Activated naive CD8-positive, alpha-beta T cell (primary cell): Measurements from ENCODE around the gene SNX2.

ENCODE experiments used
- H3K27ac Mint-ChIP-seq: one replicate; pipeline ENCODE4 v1.8.0; 2021; ENCODE audit warnings: mixed read lengths
- H3K27me3 Mint-ChIP-seq: one replicate; pipeline ENCODE4 v1.8.0; 2021; ENCODE audit warnings: mixed read lengths
- H3K36me3 Mint-ChIP-seq: one replicate; pipeline ENCODE4 v1.8.0; 2021; ENCODE audit warnings: mixed read lengths
- H3K4me1 Mint-ChIP-seq: one replicate; pipeline ENCODE4 v1.8.0; 2021; ENCODE audit warnings: low read depth, mixed read lengths
- H3K4me3 Mint-ChIP-seq: one replicate; pipeline ENCODE4 v1.8.0; 2021; ENCODE audit warnings: mild to moderate bottlenecking, mixed read lengths
- H3K9me3 Mint-ChIP-seq: one replicate; pipeline ENCODE4 v1.8.0; 2021; ENCODE audit warnings: low read depth, mixed read lengths

SNX2 gene

DNA sequence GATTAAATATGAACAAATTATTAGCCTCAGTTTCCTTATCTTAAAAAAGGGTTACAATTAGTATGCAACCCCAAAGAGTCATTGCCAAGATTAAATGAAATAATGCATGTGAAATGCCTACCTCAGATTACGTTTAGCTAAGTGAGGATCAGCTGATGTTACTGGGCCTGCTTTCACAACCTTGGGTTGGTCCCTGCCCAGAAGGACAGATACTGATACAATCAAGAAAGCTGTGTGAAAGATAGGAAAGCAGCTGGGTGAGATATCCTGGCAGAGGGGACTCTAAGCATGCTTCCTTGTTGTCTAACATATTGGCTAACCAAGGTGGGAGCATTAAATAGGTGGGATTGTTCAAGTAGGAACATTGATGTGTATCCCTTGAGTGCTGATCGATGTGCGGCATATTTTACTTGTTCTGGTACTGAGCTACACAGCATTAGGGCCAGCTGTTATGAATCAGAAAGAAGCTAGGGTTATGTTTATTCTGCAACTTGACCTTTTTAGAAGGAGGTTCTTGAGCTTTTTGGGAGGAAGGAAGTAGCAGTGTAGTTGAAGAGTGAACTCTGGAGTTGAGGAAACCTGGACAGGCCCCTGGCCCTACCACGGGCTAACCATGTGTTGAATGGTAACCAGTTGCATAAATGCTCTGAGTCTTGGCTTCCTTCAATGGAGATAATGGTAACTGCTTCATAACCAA is 99.4 kb downstream of the SNX2 start:
- Mint-ChIP-seq H3K4me3 (no peak overlapping the region), H3K36me3 (no peaks in the 10 kb centered on the region), H3K27me3 (peaks cover 8% of the 10 kb centered on the region), H3K4me1 (no peaks in the 10 kb centered on the region), H3K27ac (no peak overlapping the region), H3K9me3 (no peaks in the 10 kb centered on the region)

DNA sequence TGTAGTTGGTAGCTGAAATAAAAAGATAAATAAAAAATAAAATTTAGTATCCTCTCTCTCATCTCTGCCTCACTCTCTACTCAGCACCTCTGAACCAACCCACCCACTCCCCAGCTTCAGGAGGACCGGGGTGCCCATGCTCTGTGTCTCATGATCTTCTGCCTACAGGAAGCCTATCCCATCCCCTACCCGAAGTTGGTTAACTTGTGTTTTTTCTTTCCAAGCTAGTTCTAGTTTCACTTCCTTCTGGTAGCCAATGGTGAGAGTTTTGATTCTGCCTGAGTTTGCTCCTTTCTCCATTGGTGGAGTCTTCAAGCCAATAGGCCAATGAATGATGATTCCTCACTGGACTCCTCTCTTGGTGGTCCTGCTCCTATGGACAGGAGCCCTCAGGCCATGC is 102.6 kb downstream of the SNX2 start:
- Mint-ChIP-seq H3K27me3 (peaks cover 8% of the 10 kb centered on the region), H3K9me3 (no peaks in the 10 kb centered on the region), H3K4me1 (no peaks in the 10 kb centered on the region), H3K4me3 (no peak overlapping the region), H3K36me3 (no peaks in the 10 kb centered on the region), H3K27ac (no peak overlapping the region)

DNA sequence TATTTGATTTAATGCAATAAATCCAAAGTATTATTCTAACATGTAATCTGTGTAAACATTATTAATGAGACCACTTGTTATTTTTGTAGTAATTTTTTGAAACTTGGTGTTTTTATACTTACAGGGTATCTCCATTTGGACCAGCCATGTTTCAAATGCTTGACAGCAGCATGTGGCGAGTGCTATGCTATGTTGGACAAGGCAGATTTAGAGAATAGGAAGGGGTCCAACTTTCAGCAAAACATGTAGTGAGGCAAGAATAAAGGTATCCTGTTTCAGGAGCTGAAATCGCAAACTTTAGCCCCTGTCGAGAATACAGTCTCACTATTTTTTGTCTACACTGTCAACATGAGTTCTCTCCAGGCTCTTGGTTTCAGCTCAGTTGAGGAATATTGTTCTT is 104.2 kb downstream of the SNX2 start:
- Mint-ChIP-seq H3K4me1 (no peaks in the 10 kb centered on the region), H3K9me3 (no peaks in the 10 kb centered on the region), H3K36me3 (no peaks in the 10 kb centered on the region), H3K4me3 (no peak overlapping the region), H3K27me3 (peaks cover 8% of the 10 kb centered on the region), H3K27ac (no peak overlapping the region)
